PC-9 (cell line): ENCODE data around the gene ARHGEF26. TPM values are rescaled to one million over a fixed set of nuclear protein-coding genes. Genes with fewer than 3 reads are reported as not detected.
A peak's percentile ranks its signal among the peaks of the same experiment; 100 is the strongest.

Experiments used
- BruUV-seq: library from RNA; stranded (reverse); fragments of 400-500 nt; replicated peaks from 2 replicates; lab custom pipeline; 2021; lab: Mats Ljungman, UMichigan
- CTCF ChIA-PET: fragments of 300-600 bp; sonication (Branson Sonifier 250); formaldehyde crosslinking; loops from one replicate; lab custom pipeline; 2022; ENCODE audit warnings: antibody characterized with exemption; lab: Charles Lee
- POLR2A ChIA-PET: fragments of 300-600 bp; sonication (Branson Sonifier 250); formaldehyde crosslinking; loops from one replicate; lab custom pipeline; 2022; ENCODE audit warnings: antibody characterized with exemption; ENCODE audit not compliant: unreplicated experiment; lab: Charles Lee
- DNase-seq, 2 experiments: peaks; one replicate each; pipeline versions ENCODE4 v3.0.0 to v3.0.0-alpha.2; 2015 to 2022; ENCODE audit warnings: mixed read lengths in 1 of 2
- H2AFZ ChIP-seq: fragments of 200-600 bp; sonication (generic); 2 replicates; pipeline ENCODE4 v1.8.1; 2017; ENCODE audit warnings: antibody characterized with exemption
- H3F3A ChIP-seq: fragments of 200-600 bp; sonication (generic); 2 replicates; pipeline ENCODE4 v1.8.1; 2017; ENCODE audit warnings: antibody characterized with exemption, mild to moderate bottlenecking, low read depth; ENCODE audit not compliant: insufficient read depth
- H3K27ac ChIP-seq: fragments of 200-600 bp; sonication (generic); 2 replicates; pipeline ENCODE4 v1.6.1; 2016; ENCODE audit warnings: mixed run types
- H3K27me3 ChIP-seq: fragments of 200-600 bp; sonication (generic); 2 replicates; pipeline ENCODE4 v1.6.1; 2016; ENCODE audit warnings: low read depth, mixed run types; ENCODE audit not compliant: insufficient read depth
- H3K36me3 ChIP-seq: fragments of 200-600 bp; sonication (generic); 2 replicates; pipeline ENCODE4 v1.6.1; 2016; ENCODE audit warnings: low read depth, mixed run types
- H3K4me1 ChIP-seq: fragments of 200-600 bp; sonication (generic); replicated peaks from 2 replicates; pipeline ENCODE4 v1.6.1; 2016; ENCODE audit warnings: mixed run types; ENCODE audit not compliant: insufficient read depth
- H3K4me2 ChIP-seq: fragments of 200-600 bp; sonication (generic); 2 replicates; pipeline ENCODE4 v1.6.1; 2017; ENCODE audit warnings: mixed run types
- H3K4me3 ChIP-seq: fragments of 200-600 bp; sonication (generic); 2 replicates; pipeline ENCODE4 v1.6.1; 2016; ENCODE audit warnings: mixed run types
- H3K79me2 ChIP-seq: fragments of 200-600 bp; sonication (generic); 2 replicates; pipeline ENCODE4 v1.6.1; 2017; ENCODE audit warnings: low read depth, mixed run types
- H3K9me2 ChIP-seq: fragments of 200-600 bp; sonication (generic); 2 replicates; pipeline ENCODE4 v1.8.1; 2017; ENCODE audit warnings: mild to moderate bottlenecking; ENCODE audit not compliant: insufficient read depth
- H3K9me3 ChIP-seq: fragments of 200-600 bp; sonication (generic); 2 replicates; pipeline ENCODE4 v1.8.1; 2016; ENCODE audit warnings: low read depth; ENCODE audit not compliant: insufficient read depth
- H4K20me1 ChIP-seq: fragments of 200-600 bp; sonication (generic); 2 replicates; pipeline ENCODE4 v1.8.1; 2017; ENCODE audit not compliant: insufficient read depth
- EZH2 ChIP-seq: fragments of 200-600 bp; sonication (generic); IDR thresholded peaks from 2 replicates; pipeline ENCODE4 v1.8.0; 2017; ENCODE audit warnings: antibody characterized with exemption, low read depth
- intact Hi-C: fragments of 100-400 bp; cut with micrococcal nuclease; formaldehyde crosslinking; loops from one replicate; pipeline ENCODE4 v1.10.0; 2022; ENCODE audit not compliant: unreplicated experiment
- total RNA-seq: library from RNA; stranded (reverse); gene quantifications from 2 replicates; pipeline ENCODE4 v1.2.3, GENCODE V29; 2021
- TF ChIP-seq, protein P1 (sequence below): fragments of 200-600 bp; sonication (generic); conservative IDR thresholded peaks from 2 replicates; pipeline ENCODE4 v1.6.1; 2017; ENCODE audit warnings: mixed run types, antibody characterized with exemption, mild to moderate bottlenecking, moderate library complexity

Gene ARHGEF26
- total RNA-seq, 1 experiment from 2014 or later = 7.9 TPM

DNA sequence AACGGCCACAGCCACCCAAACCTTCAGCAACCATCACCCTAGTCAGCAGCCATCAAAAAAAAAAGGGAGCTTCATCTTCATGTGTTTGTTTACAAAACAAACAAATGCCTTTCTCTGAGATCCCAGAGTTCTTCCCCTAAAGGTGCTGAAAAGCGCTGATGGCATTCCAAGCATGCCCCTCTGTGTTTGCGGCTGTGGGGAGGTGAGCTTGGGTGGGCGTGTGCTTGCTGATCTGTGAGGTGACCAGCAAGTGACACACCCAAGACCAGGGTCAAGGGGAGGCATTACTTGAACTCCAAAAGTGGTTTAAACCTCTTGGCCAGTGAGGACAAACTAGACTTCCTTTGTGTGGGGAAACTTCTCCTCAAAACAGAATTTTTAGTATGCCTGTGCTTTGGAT is 121.6 kb downstream of the ARHGEF26 start:
- Histone ChIP-seq H3K4me3 (no peak overlapping the region), H3K27ac (no peak overlapping the region), H3K27me3 (no peaks in the 10 kb centered on the region), H3K4me2 (no peak overlapping the region), H3K9me2 (no peaks in the 10 kb centered on the region), H4K20me1 (no peaks in the 10 kb centered on the region), H3K79me2 (no peaks in the 10 kb centered on the region), H2AFZ (no peak overlapping the region), H3F3A (no peaks in the 10 kb centered on the region), H3K9me3 (no peaks in the 10 kb centered on the region), H3K36me3 (no peaks in the 10 kb centered on the region), H3K4me1 (no peaks in the 10 kb centered on the region)
- intact Hi-C loops = no loop called here
- CTCF ChIA-PET = interaction anchor here (0.6 kb wide), 1 partner anchor 32 kb away, joined by 13 read pairs; no protein-coding TSS in a partner anchor
- no TSS peak for BruUV-seq
- no peak for DNase-seq
- POLR2A ChIA-PET = no interaction called here
- TF ChIP-seq, protein P1, sequence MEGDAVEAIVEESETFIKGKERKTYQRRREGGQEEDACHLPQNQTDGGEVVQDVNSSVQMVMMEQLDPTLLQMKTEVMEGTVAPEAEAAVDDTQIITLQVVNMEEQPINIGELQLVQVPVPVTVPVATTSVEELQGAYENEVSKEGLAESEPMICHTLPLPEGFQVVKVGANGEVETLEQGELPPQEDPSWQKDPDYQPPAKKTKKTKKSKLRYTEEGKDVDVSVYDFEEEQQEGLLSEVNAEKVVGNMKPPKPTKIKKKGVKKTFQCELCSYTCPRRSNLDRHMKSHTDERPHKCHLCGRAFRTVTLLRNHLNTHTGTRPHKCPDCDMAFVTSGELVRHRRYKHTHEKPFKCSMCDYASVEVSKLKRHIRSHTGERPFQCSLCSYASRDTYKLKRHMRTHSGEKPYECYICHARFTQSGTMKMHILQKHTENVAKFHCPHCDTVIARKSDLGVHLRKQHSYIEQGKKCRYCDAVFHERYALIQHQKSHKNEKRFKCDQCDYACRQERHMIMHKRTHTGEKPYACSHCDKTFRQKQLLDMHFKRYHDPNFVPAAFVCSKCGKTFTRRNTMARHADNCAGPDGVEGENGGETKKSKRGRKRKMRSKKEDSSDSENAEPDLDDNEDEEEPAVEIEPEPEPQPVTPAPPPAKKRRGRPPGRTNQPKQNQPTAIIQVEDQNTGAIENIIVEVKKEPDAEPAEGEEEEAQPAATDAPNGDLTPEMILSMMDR = no peak
- TF ChIP-seq EZH2 = no peak

DNA sequence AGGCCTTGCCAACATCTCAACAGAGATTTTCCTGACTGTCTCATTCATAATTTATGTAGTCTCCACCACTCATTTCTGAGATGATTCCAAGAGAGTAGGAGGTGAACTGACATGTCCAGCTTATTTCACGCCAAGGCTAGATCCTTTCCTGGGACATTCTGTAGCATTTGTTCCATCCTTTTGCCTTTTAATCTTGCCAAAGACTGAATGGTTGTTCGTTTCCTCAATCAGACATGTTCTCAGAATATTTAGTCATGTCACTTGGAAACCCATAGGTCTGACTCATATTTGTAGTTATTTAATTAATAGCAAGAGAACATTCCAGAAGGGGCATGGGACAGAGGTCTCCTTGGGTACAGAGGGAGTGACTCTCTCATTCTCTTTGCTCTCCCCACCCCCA is 122.2 kb downstream of the ARHGEF26 start:
- intact Hi-C loops = no loop called here
- Histone ChIP-seq H3F3A (no peaks in the 10 kb centered on the region), H3K27ac (no peak overlapping the region), H3K4me2 (no peak overlapping the region), H2AFZ (no peak overlapping the region), H3K4me1 (no peaks in the 10 kb centered on the region), H3K9me3 (no peaks in the 10 kb centered on the region), H3K27me3 (no peaks in the 10 kb centered on the region), H3K36me3 (no peaks in the 10 kb centered on the region), H3K4me3 (no peak overlapping the region), H3K79me2 (no peaks in the 10 kb centered on the region), H4K20me1 (no peaks in the 10 kb centered on the region), H3K9me2 (no peaks in the 10 kb centered on the region)
- no peak for TF ChIP-seq EZH2
- TF ChIP-seq, protein P1 = no peak
- POLR2A ChIA-PET = no interaction called here
- peak in 1 of 2 experiments; percentile 45 for DNase-seq
- CTCF ChIA-PET = no interaction called here
- no TSS peak for BruUV-seq

DNA sequence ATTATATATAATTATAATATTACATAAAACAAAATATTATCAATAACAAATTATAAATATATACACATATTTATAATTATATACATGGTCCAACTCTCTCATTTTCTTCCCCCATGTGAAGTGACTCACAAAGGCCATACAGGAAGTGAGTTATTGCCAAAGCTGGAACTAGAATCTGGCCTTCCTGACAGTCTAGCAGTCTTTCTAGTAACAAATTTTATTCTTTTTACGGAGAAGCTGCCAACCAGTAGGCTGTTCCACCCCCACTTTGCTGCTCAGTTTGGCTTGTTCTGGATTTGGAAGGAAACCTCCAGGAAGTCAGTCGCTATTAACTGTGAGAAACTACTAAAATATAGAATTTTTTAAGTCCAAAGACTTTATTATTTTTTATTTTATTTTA is 123.5 kb downstream of the ARHGEF26 start:
- no peaks in the 10 kb centered on the region for H3K9me3 ChIP-seq
- H2AFZ ChIP-seq = no peak overlapping the region
- H3K4me2 ChIP-seq = no peak overlapping the region
- H3K4me3 ChIP-seq = no peak overlapping the region
- H3K27ac ChIP-seq = no peak overlapping the region
- no TSS peak for BruUV-seq
- no peaks in the 10 kb centered on the region for H3F3A ChIP-seq
- no peaks in the 10 kb centered on the region for H3K9me2 ChIP-seq
- CTCF ChIA-PET = no interaction called here
- no peaks in the 10 kb centered on the region for H3K79me2 ChIP-seq
- POLR2A ChIA-PET = no interaction called here
- no peaks in the 10 kb centered on the region for H3K36me3 ChIP-seq
- no peaks in the 10 kb centered on the region for H3K27me3 ChIP-seq
- no peak for TF ChIP-seq EZH2
- TF ChIP-seq, protein P1 = no peak
- no peak for DNase-seq
- H4K20me1 ChIP-seq = no peaks in the 10 kb centered on the region
- intact Hi-C loops = no loop called here
- H3K4me1 ChIP-seq = no peaks in the 10 kb centered on the region
